Measurements from ENCODE around the gene IFIH1. TPM values are rescaled to one million over a fixed set of nuclear protein-coding genes. Genes with fewer than 3 reads are reported as not detected.

Gene IFIH1
- total and polyA plus RNA-seq, 9 of the 15 experiments (the other 6 are each of a cell fraction or from before 2014, with no cell fraction given), result 0.15 to 1.2 (median 0.60) TPM; not detected in 1

DNA sequence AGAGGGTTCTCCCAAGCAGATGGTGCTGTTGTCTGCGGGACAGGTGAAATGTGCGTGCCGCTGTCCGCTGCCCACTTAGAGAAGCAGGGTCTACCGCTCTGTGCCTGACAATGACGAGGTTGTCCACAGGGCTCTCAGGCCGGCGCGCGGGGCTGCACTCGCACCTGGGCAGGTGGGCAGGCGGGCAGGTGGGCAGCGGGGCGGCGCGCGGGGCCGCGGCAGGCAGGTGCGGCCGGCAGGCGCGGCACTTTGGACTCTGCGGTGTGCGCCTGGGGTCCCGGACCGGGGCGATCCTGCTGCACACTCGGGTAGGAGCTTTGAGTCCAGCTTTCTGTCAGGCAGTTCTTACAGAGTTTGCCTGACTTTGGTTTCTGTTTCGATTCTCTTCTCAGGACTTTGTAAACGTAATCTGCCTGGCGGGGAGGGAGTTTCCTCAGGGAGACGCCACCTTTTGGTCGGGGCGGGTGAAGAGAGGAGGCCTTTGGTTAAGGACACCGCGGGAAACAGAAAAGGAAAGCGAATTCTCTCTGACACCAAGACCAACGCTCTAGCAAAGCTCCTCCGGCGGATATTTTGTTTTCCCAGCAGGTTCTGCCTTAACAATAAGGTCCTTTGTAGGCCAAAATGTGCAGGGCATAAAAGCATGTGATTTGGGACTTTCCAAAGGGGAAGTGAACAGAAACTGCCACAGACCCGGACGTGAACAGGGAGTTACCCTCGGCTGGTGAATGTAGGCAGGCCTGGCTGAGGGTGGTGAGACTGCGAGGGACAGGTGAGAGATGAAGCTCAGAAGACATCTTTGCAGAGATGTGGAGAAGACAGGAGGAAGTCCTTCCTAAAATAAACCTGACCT, at the start of gene IFIH1 (continued):
- TF ChIP-seq CXXC5 (CRISPR knock-in tag; IDR thresholded peaks at IDR 0.05), result peak; percentile 43
- TF ChIP-seq ZNF124 (CRISPR knock-in tag; IDR thresholded peaks at IDR 0.05), result no peak
- TF ChIP-seq POLR2G (IDR thresholded peaks at IDR 0.05; ENCODE audit: low read depth, low read length), result 0 out of 2 replicates have a peak, but pooled peaks have one; percentile 23
- TF ChIP-seq GABPA (tag; conservative IDR thresholded peaks at IDR 0.05; ENCODE audit: low read depth), result peak; percentile 61
- TF ChIP-seq CHCHD3 (CRISPR knock-in tag; IDR thresholded peaks at IDR 0.05), result no peak
- TF ChIP-seq NFIC (IDR thresholded peaks at IDR 0.05), result no peak
- TF ChIP-seq TCFL5 (CRISPR knock-in tag; conservative IDR thresholded peaks at IDR 0.05), result no peak
- TF ChIP-seq, protein P1, sequence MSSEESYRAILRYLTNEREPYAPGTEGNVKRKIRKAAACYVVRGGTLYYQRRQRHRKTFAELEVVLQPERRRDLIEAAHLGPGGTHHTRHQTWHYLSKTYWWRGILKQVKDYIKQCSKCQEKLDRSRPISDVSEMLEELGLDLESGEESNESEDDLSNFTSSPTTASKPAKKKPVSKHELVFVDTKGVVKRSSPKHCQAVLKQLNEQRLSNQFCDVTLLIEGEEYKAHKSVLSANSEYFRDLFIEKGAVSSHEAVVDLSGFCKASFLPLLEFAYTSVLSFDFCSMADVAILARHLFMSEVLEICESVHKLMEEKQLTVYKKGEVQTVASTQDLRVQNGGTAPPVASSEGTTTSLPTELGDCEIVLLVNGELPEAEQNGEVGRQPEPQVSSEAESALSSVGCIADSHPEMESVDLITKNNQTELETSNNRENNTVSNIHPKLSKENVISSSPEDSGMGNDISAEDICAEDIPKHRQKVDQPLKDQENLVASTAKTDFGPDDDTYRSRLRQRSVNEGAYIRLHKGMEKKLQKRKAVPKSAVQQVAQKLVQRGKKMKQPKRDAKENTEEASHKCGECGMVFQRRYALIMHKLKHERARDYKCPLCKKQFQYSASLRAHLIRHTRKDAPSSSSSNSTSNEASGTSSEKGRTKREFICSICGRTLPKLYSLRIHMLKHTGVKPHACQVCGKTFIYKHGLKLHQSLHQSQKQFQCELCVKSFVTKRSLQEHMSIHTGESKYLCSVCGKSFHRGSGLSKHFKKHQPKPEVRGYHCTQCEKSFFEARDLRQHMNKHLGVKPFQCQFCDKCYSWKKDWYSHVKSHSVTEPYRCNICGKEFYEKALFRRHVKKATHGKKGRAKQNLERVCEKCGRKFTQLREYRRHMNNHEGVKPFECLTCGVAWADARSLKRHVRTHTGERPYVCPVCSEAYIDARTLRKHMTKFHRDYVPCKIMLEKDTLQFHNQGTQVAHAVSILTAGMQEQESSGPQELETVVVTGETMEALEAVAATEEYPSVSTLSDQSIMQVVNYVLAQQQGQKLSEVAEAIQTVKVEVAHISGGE (CRISPR knock-in tag; IDR thresholded peaks at IDR 0.05), result peak in 1 of 3 experiments; percentile 54; a peak in 1 of 6 replicates
- no peak for TF ChIP-seq NFYB (IDR thresholded peaks at IDR 0.05; ENCODE audit: extremely low read depth, insufficient read length)
- peak; percentile 36; the same call in 1 of the 2 replicates for TF ChIP-seq DIDO1 (tag; IDR thresholded peaks at IDR 0.05; ENCODE audit: low read depth)
- peak; percentile 59; the same call in 1 of the 2 replicates for TF ChIP-seq LCOR (CRISPR knock-in tag; IDR thresholded peaks at IDR 0.05)
- TF ChIP-seq HEY1 (CRISPR knock-in tag; IDR thresholded peaks at IDR 0.05; ENCODE audit: borderline replicate concordance), result no peak
- TF ChIP-seq SRSF3 (IDR thresholded peaks at IDR 0.05; ENCODE audit: insufficient read depth, low read length), result no peak
- TF ChIP-seq KDM5B (IDR thresholded peaks at IDR 0.05; ENCODE audit: insufficient replicate concordance, low read depth, low read length), result no peak
- no peak for TF ChIP-seq NR2C2 (CRISPR knock-in tag; IDR thresholded peaks at IDR 0.05)
- peak; percentile 72 for TF ChIP-seq NR2C2 (tag; IDR thresholded peaks at IDR 0.05)
- no peak for TF ChIP-seq RFX1 (IDR thresholded peaks at IDR 0.05)
- TF ChIP-seq ATF4 (CRISPR knock-in tag; IDR thresholded peaks at IDR 0.05), result 0 out of 2 replicates have a peak, but pooled peaks have one; percentile 9
- no peak for TF ChIP-seq CBFA2T2 (conservative IDR thresholded peaks at IDR 0.05)
- TF ChIP-seq POLR2B (IDR thresholded peaks at IDR 0.05; ENCODE audit: low read depth, partially characterized antibody), result no peak
- no peak for TF ChIP-seq HDAC1 (IDR thresholded peaks at IDR 0.05)
- 0 out of 2 replicates have a peak, but pooled peaks have one; percentile 6 for TF ChIP-seq CREM (IDR thresholded peaks at IDR 0.05; ENCODE audit: low read depth)

Data from K562 (cell line).